ENCODE measurements around the gene STARD8. TPM values are rescaled to one million over a fixed set of nuclear protein-coding genes. Genes with fewer than 3 reads are reported as not detected.

STARD8 gene
- total and polyA plus RNA-seq, 2 donors (not counting 1 experiment from before 2014, with no cell fraction given): 0.33 to 0.54 TPM

DNA sequence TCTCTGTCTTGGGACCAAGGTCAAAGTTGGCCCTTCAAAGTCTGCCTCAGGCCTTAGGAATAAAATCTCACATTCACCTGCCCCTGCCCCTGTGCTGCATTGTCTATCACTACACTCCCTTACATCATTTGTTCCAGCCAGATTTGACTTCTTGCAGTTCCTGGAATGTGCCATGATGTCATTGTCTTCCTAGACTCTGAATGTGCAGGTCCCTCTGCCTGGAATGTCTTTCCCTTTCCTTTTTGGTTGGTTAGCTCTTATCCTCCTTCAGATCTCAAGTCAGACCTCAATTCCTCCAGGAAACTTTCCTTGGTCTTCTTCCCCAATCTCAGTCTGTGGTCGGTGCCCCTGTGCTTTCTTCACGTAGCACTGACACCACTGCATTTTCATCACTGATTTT, 113.6 kb downstream of the STARD8 start:
- Histone ChIP-seq H3K4me2 (replicated peaks; ENCODE audit: low read depth, low read length, poor library complexity, severe bottlenecking) (no peak overlapping the region), H3K4me3 (ENCODE audit: control extremely low read depth in 1 of 5, extremely low read depth in 1 of 5, insufficient read depth in 1 of 5, low read depth in 2 of 5, low read length in 4 of 5) (no peak overlapping the region), H3K36me3 (replicated peaks in 1 of 2; ENCODE audit: control extremely low read depth in 1 of 2, control insufficient read depth in 1 of 2, extremely low read depth in 1 of 2, insufficient read depth in 2 of 2, low read length in 1 of 2) (no peaks in the 10 kb centered on the region), H3K27ac (ENCODE audit: low read length in 2 of 2) (no peak overlapping the region), H2AFZ (ENCODE audit: insufficient read depth, low read depth, low read length, poor library complexity, severe bottlenecking) (no peak overlapping the region), H4K20me1 (ENCODE audit: control insufficient read depth, insufficient read depth, low read length, poor library complexity, severe bottlenecking) (no peaks in the 10 kb centered on the region), H3K9ac (ENCODE audit: low read length) (no peak overlapping the region), H3K27me3 (replicated peaks in 1 of 4; ENCODE audit: control extremely low read depth in 1 of 4, control insufficient read depth in 3 of 4, insufficient read depth in 4 of 4, low read length in 3 of 4) (no peaks in the 10 kb centered on the region), H3K79me2 (ENCODE audit: control insufficient read depth, insufficient read depth, low read length) (no peaks in the 10 kb centered on the region), H3K9me3 (ENCODE audit: control extremely low read depth in 1 of 3, control insufficient read depth in 2 of 3, insufficient read depth in 1 of 3, low read length in 2 of 3) (no peaks in the 10 kb centered on the region), H3K4me1 (ENCODE audit: control insufficient read depth in 2 of 2, insufficient read depth in 2 of 2, low read length in 2 of 2) (no peaks in the 10 kb centered on the region)
- Mint-ChIP-seq H3K9me3 (ENCODE audit: insufficient read depth) (no peaks in the 10 kb centered on the region), H3K4me1 (no peaks in the 10 kb centered on the region), H3K4me3 (no peak overlapping the region), H3K27ac (no peak overlapping the region), H3K27me3 (no peaks in the 10 kb centered on the region)
- TF ChIP-seq EZH2 (IDR thresholded peaks at IDR 0.05; ENCODE audit: borderline replicate concordance, insufficient read depth, low read depth, low read length, poor library complexity, severe bottlenecking): no peak
- TF ChIP-seq, protein P1, sequence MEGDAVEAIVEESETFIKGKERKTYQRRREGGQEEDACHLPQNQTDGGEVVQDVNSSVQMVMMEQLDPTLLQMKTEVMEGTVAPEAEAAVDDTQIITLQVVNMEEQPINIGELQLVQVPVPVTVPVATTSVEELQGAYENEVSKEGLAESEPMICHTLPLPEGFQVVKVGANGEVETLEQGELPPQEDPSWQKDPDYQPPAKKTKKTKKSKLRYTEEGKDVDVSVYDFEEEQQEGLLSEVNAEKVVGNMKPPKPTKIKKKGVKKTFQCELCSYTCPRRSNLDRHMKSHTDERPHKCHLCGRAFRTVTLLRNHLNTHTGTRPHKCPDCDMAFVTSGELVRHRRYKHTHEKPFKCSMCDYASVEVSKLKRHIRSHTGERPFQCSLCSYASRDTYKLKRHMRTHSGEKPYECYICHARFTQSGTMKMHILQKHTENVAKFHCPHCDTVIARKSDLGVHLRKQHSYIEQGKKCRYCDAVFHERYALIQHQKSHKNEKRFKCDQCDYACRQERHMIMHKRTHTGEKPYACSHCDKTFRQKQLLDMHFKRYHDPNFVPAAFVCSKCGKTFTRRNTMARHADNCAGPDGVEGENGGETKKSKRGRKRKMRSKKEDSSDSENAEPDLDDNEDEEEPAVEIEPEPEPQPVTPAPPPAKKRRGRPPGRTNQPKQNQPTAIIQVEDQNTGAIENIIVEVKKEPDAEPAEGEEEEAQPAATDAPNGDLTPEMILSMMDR (IDR thresholded peaks at IDR 0.05): no peak
- no peak for ATAC-seq (ENCODE audit: low read depth)
- no CpG with 5 or more reads among the region's 2 CpGs for WGBS (ENCODE audit: insufficient coverage)
- no peak for DNase-seq
- intact Hi-C loops (cut with micrococcal nuclease): no loop called here
- ChIA-PET POLR2A (no interaction called here), CTCF (no interaction called here)

DNA sequence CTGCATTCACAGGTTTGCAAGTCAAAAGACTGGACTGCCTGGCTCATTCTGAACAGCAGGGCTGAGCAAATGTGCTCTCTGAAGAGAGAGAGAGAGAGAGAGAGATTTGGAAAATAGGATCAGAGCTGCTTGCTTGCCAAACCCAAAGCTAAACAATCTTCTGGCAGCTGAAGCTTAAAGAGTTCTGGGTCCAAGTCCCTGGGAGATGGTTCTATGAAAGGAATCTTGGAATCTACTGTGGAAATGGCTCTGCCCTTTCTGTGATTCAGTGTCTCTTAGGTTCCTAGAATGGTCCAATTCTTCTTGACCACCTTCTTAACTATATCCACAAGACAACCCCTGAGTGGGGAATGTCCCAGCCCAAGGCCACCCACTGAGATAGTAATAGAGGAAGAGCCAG, 115.3 kb downstream of the STARD8 start:
- Histone ChIP-seq H3K27ac (ENCODE audit: low read length in 2 of 2) (no peak overlapping the region), H3K79me2 (ENCODE audit: control insufficient read depth, insufficient read depth, low read length) (no peaks in the 10 kb centered on the region), H3K9ac (ENCODE audit: low read length) (no peak overlapping the region), H3K4me3 (ENCODE audit: control extremely low read depth in 1 of 5, extremely low read depth in 1 of 5, insufficient read depth in 1 of 5, low read depth in 2 of 5, low read length in 4 of 5) (no peak overlapping the region), H3K36me3 (replicated peaks in 1 of 2; ENCODE audit: control extremely low read depth in 1 of 2, control insufficient read depth in 1 of 2, extremely low read depth in 1 of 2, insufficient read depth in 2 of 2, low read length in 1 of 2) (no peaks in the 10 kb centered on the region), H2AFZ (ENCODE audit: insufficient read depth, low read depth, low read length, poor library complexity, severe bottlenecking) (no peak overlapping the region), H3K4me1 (ENCODE audit: control insufficient read depth in 2 of 2, insufficient read depth in 2 of 2, low read length in 2 of 2) (no peaks in the 10 kb centered on the region), H4K20me1 (ENCODE audit: control insufficient read depth, insufficient read depth, low read length, poor library complexity, severe bottlenecking) (no peaks in the 10 kb centered on the region), H3K4me2 (replicated peaks; ENCODE audit: low read depth, low read length, poor library complexity, severe bottlenecking) (no peak overlapping the region), H3K27me3 (replicated peaks in 1 of 4; ENCODE audit: control extremely low read depth in 1 of 4, control insufficient read depth in 3 of 4, insufficient read depth in 4 of 4, low read length in 3 of 4) (no peaks in the 10 kb centered on the region), H3K9me3 (ENCODE audit: control extremely low read depth in 1 of 3, control insufficient read depth in 2 of 3, insufficient read depth in 1 of 3, low read length in 2 of 3) (no peaks in the 10 kb centered on the region)
- no peaks in the 10 kb centered on the region for H3K4me1 Mint-ChIP-seq
- ChIA-PET CTCF (no interaction called here), POLR2A (no interaction called here)
- DNase-seq (no peak), ATAC-seq (ENCODE audit: low read depth) (no peak)
- TF ChIP-seq, protein P1 (IDR thresholded peaks at IDR 0.05): no peak
- no peak for TF ChIP-seq EZH2 (IDR thresholded peaks at IDR 0.05; ENCODE audit: borderline replicate concordance, insufficient read depth, low read depth, low read length, poor library complexity, severe bottlenecking)
- no peak overlapping the region for H3K27ac Mint-ChIP-seq
- no peak overlapping the region for H3K4me3 Mint-ChIP-seq
- H3K27me3 Mint-ChIP-seq: peaks cover 3% of the 10 kb centered on the region
- intact Hi-C loops (cut with micrococcal nuclease): no loop called here
- no peaks in the 10 kb centered on the region for H3K9me3 Mint-ChIP-seq (ENCODE audit: insufficient read depth)

Measured in B cell (primary cell).